IPS DF 19.7 (cell line): ENCODE results near the gene AFDN.

ENCODE experiments used
- DNase-seq: peaks from one replicate; pipeline ENCODE4 v3.0.0-alpha.2; 2013; ENCODE audit warnings: low read depth, low spot score

Gene AFDN

DNA sequence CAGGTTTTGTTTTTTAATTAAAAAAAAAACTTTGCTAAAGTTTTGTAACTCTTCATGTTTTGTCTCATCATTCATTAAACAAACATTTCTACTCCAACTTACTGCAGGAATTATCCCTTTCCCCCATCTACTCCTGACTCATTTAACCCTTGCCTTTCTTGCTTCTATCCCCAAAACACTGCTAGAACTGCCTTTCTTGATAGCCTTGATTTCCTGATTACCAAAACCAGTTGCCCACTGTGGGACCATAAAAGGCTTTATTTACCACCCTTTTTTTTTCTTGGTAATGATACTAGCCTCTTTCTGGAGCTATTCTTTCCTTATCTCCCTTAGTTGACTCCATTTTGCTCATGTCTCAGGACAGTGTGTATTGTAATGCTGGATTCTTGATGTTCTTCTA lies 15.3 kb downstream of the AFDN start:
- no peak for DNase-seq

GRCh38 chr6:167842457-167842856 lies 15.7 kb downstream of the AFDN start:
- no peak for DNase-seq

DNA sequence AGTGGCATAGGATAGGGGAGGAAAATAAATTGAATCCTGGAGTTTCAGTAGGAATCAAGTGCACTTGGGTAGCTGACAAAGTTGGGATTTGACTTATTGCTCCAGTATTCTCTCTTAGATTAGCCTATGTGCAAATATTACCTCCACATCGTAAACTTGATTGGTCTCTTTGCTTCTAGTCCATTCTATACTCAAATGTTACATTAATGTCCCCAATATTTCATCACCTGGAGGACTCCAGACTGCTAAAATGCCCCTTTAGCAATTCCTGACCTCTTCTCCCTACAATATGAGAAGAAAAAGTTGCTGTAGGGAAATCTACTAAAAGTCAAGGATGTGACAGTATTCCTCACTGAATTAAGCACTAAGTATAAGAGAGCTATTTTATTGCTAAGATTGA lies 16.3 kb downstream of the AFDN start:
- no peak for DNase-seq

DNA sequence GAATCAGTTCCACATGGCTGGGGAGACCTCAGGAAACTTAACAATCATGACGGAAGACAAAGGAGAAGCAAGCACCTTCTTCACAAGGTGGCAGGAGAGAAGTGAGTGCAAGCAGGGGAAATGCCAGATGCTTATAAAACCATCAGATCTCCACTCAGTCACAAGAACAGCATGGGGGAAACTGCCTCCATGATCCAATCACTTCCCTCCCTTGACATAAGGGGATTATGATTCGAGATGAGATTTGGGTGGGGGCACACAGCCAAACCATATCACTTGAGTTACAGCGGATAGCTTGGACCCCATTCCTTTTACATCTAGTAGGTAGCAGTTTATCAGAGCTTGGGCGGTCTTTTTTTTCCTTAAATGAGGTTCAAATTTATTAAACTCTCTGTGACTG lies 19.1 kb downstream of the AFDN start:
- DNase-seq: no peak

DNA sequence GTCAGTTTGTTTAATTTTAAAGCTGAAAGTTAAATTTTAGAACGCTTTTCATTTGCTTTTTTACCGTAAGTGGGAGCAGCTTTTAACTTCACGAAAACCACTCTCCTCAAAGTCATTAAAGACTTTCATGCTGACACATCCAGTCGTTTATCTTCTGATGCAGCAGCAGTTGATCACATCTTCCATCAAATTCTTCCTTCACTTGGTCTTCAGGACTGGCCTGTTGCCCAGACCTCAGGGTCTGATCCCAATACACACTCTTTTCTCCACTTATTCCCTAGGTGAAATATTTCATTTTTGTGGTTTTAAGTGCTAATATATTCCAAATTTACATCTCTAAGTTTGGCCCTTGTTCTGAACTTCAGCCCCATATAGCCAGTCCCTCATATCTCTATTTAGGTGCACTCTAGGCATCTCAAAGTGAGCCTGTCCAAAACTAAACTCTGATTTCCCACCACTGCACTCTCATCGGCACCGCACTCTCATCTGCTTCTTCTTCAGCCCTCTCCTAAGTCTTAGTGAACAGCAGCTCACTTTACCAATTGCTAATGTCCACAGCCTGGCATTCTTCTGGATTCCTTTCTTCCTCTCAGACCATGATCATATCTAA lies 20.4 kb downstream of the AFDN start:
- DNase-seq: no peak

GRCh38 chr6:167847936-167848335 lies 21.2 kb downstream of the AFDN start:
- no peak for DNase-seq

GRCh38 chr6:167848783-167849182 lies 22.1 kb downstream of the AFDN start:
- no peak for DNase-seq

DNA sequence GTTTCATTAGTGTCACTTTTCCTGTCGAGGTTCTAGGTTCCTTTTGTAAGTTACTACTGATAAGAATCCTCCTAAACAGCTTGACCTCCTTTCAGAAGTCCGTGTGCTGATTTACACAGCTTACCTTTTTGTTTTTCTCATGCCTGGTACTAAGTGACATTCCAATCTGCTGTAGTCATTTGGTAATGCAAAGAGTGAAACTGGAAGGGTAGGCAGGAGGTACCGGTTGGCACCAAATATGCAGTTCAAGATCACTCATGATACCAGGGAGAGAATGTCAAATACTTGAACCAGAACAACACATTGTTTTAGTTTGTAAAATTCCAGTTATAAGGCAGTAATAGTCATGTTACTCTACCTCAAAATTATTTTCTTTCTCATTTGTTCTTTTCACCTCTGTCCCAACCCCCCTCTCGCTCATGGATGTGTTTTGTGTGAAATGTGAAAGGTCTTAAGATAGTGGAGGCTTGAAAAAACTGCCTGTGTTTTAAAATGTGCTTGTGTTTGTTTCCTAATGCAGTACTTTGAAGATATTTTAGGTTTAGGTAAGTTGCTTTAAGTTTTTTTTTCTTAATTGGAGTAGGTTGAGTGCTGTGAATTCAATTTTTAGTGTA lies 23.2 kb downstream of the AFDN start:
- peak; percentile 89 for DNase-seq

- DNase-seq: no peak
Measured at GRCh38 chr6:167850782-167851181, 24.1 kb downstream of the AFDN start.

DNA sequence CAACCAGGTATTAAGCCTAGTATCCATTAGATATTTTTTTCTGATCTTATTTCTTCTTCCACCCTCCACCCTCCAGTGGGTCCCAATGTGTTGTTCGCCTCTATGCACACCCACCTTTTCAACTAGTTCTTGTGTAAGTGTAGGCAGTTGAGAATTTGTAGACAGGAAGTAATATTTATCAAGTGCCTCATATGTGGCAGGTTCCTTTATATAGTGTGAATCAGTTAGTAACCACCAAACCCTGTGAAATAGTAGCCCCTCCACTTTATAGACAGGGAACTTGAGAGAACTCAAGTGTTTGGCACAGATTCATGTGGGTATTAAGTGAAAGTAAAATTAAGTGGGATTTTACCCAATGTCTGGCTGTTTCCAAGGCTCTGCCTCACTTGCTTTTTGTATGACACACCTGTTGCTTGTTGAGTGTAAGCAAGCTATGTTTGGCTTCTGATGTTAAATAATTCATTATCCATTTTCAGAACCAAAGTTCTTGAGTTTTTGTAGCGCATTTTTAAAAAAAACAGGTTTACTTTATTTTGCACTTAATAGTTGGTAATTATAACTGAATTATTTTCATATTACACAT lies 24.8 kb downstream of the AFDN start:
- DNase-seq: no peak

GRCh38 chr6:167855825-167856425 lies 29.2 kb downstream of the AFDN start:
- no peak for DNase-seq

DNA sequence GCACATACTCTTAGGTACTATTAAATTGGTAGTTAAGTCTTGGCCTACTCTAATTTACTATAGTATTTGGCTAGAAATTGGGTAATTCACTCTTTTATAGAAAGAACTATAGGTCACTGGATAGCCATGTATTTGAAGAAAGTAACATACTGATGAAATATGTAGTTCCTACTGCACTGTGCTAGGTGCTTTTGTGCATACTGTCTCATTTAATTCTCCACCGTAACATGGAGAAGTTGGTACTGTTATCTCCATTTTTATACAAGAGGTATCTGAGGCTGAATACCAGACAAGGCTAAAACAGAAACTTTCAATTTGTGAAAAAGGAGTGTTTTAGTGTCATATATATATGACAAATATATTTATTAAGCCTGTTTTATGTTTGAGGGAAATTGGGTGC lies 29.8 kb downstream of the AFDN start:
- DNase-seq: no peak

- DNase-seq: no peak
Measured at GRCh38 chr6:167856999-167857660, 30.4 kb downstream of the AFDN start.

GRCh38 chr6:167858086-167858591 lies 31.4 kb downstream of the AFDN start:
- no peak for DNase-seq

- DNase-seq: no peak
Measured at GRCh38 chr6:167858842-167859664, 32.3 kb downstream of the AFDN start.

- DNase-seq: no peak
Measured at GRCh38 chr6:167860550-167861226, 34.0 kb downstream of the AFDN start.

DNA sequence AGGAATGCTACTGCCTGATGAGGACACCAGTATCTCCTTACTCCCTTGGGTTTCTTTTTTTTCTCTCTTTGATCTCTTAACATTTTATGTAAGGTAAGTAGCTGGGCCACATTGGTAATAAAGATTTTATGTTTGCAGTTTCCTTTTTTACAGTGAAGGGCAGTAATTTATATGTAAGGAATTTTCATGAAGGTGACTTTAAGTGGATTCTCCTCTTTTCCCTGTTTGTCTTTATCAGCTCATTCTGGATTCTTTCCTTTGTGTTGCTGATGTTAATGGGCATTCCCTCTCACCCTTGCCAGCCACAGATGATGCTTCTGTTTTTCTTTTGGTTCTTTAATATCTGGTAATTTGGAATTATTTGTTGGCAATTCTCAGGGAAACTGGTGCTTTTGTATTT lies 34.7 kb downstream of the AFDN start:
- no peak for DNase-seq

DNA sequence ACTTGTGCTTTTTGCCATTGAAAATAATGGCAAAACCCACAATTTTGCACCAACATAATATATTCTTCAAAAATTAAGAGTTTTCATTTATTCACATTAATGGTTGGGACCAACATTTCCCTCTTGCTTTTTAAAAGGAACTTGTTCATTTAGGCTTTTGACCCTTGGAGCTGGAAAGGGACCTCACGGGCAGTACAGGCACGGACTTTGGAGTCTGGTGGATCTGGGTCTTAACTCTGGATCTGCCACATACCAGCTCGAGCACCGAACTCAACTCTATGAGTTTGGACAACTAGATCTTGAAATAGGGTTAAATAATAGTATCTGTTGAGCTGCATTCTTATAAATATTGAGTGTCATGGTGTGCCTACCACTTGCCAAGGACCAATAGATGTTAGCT lies 37.2 kb downstream of the AFDN start:
- DNase-seq: no peak

DNA sequence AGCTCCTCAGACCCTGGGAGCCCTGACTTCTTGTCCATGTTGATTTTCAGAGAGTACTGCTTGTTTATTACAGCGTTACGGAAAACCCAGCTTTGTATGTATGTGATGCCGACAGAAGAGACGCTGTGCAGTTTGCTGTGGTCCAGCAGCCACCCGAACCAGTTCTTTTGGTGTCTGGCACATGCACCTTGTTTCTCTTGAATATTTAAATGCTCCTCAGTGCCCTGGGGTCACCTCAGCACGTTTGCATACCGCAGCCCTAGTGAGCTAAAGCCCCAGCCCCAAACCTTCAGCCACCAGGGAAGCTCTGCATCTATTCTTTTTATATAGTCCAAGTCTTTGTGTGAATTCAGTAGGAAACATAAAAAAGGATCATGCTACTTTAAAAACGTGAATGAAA lies 39.9 kb downstream of the AFDN start:
- DNase-seq: no peak

- no peak for DNase-seq
Measured at GRCh38 chr6:167870321-167870720, 43.6 kb downstream of the AFDN start.
